HG03175 (cell line): ENCODE results near the gene NPAS3.

ENCODE experiments used
- ATAC-seq: cut with Tn5 transposase; IDR thresholded peaks from one replicate; pipeline ENCODE4 v1.9.1; 2021; ENCODE audit warnings: mild to moderate bottlenecking, moderate library complexity; ENCODE audit not compliant: unreplicated experiment

Gene NPAS3

GRCh38 chr14:33534632-33535031, 596.0 kb downstream of the NPAS3 start:
- no peak for ATAC-seq

GRCh38 chr14:33539918-33540357, 601.3 kb downstream of the NPAS3 start:
- ATAC-seq: no peak

GRCh38 chr14:33541171-33541570, 602.5 kb downstream of the NPAS3 start:
- ATAC-seq: no peak

GRCh38 chr14:33542338-33543287, 603.9 kb downstream of the NPAS3 start:
- ATAC-seq: no peak

GRCh38 chr14:33545696-33546095, 607.0 kb downstream of the NPAS3 start:
- ATAC-seq: no peak

GRCh38 chr14:33548606-33549005, 609.9 kb downstream of the NPAS3 start:
- ATAC-seq: no peak

- no peak for ATAC-seq
Measured at GRCh38 chr14:33551963-33552362, 613.3 kb downstream of the NPAS3 start.

- ATAC-seq: no peak
Measured at GRCh38 chr14:33553706-33554278, 615.1 kb downstream of the NPAS3 start.

- no peak for ATAC-seq
Measured at GRCh38 chr14:33554988-33555387, 616.3 kb downstream of the NPAS3 start.

GRCh38 chr14:33555710-33556350, 617.2 kb downstream of the NPAS3 start:
- no peak for ATAC-seq

- no peak for ATAC-seq
Measured at GRCh38 chr14:33556382-33557121, 617.9 kb downstream of the NPAS3 start.

- no peak for ATAC-seq
Measured at GRCh38 chr14:33560718-33561431, 622.2 kb downstream of the NPAS3 start.

- no peak for ATAC-seq
Measured at GRCh38 chr14:33561488-33562175, 623.0 kb downstream of the NPAS3 start.

GRCh38 chr14:33563191-33563900, 624.7 kb downstream of the NPAS3 start:
- no peak for ATAC-seq

- ATAC-seq: no peak
Measured at GRCh38 chr14:33563901-33564197, 625.2 kb downstream of the NPAS3 start.

GRCh38 chr14:33564774-33565630, 626.3 kb downstream of the NPAS3 start:
- no peak for ATAC-seq

GRCh38 chr14:33566082-33566481, 627.4 kb downstream of the NPAS3 start:
- no peak for ATAC-seq

GRCh38 chr14:33567023-33567728, 628.5 kb downstream of the NPAS3 start:
- ATAC-seq: no peak
